Measurements from ENCODE around the gene IL31RA.

GRCh38 chr5:55923177-55923771 lies 72.1 kb downstream of the IL31RA start:
- TF ChIP-seq TARDBP (IDR thresholded peaks at IDR 0.05) (no peak), FOXK2 (IDR thresholded peaks at IDR 0.05) (no peak), ARNT (IDR thresholded peaks at IDR 0.05) (no peak), NFRKB (IDR thresholded peaks at IDR 0.05) (no peak), FOXA1 (IDR thresholded peaks at IDR 0.05) (no peak), ZNF384 (IDR thresholded peaks at IDR 0.05) (no peak), ELF4 (IDR thresholded peaks at IDR 0.05) (no peak), L3MBTL2 (conservative IDR thresholded peaks at IDR 0.05) (no peak), SP1 (IDR thresholded peaks at IDR 0.05) (no peak), FOXM1 (IDR thresholded peaks at IDR 0.05; ENCODE audit: borderline replicate concordance) (no peak), PKNOX1 (IDR thresholded peaks at IDR 0.05) (no peak)

All from HEK293T (cell line).